GM12872 (cell line): ENCODE data around the gene CHST8.

Experiments
- TF ChIP-seq, protein P1 (sequence below): IDR thresholded peaks from 3 replicates; pipeline ENCODE4 v1.5.1; 2011; ENCODE audit warnings: low read depth, mild to moderate bottlenecking, low read length, moderate library complexity; ENCODE audit not compliant: insufficient read depth

The CHST8 gene

DNA sequence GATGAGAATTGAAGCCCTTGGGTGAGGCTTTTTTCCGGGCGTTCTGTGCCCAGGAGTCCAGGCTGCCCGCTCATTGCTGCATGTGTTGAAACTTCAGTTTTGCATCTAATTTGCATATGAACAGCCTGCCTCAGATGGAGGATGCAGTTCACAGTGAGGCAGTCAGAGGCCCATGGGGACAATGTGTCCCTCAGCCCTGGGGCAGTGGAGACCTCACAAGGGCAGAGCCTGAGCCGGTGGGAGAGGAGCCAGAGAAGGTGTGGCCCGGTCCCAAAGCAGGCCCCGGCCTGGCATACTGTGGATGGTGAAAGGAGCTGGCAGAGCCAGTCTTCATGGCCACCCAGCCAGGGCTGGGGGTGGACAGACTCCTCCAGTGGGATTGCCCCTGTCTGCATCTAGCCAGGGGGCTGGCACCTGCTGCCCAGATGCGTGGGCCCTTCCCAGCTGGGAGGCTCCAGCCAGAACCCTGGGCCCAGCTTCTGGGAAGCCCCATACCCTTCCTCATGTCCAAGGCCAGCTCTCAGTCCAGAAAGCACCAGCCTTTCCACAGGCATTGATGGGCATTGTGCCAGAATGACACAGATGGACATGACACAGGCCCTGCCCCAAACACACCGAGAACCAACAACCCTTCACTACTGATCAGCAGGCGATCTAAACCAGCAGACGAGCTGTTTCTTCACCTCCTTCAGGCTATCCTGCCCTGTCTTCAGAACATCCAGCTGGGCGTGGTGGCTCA lies 142.0 kb downstream of the CHST8 start:
- TF ChIP-seq, protein P1, sequence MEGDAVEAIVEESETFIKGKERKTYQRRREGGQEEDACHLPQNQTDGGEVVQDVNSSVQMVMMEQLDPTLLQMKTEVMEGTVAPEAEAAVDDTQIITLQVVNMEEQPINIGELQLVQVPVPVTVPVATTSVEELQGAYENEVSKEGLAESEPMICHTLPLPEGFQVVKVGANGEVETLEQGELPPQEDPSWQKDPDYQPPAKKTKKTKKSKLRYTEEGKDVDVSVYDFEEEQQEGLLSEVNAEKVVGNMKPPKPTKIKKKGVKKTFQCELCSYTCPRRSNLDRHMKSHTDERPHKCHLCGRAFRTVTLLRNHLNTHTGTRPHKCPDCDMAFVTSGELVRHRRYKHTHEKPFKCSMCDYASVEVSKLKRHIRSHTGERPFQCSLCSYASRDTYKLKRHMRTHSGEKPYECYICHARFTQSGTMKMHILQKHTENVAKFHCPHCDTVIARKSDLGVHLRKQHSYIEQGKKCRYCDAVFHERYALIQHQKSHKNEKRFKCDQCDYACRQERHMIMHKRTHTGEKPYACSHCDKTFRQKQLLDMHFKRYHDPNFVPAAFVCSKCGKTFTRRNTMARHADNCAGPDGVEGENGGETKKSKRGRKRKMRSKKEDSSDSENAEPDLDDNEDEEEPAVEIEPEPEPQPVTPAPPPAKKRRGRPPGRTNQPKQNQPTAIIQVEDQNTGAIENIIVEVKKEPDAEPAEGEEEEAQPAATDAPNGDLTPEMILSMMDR, result no peak

DNA sequence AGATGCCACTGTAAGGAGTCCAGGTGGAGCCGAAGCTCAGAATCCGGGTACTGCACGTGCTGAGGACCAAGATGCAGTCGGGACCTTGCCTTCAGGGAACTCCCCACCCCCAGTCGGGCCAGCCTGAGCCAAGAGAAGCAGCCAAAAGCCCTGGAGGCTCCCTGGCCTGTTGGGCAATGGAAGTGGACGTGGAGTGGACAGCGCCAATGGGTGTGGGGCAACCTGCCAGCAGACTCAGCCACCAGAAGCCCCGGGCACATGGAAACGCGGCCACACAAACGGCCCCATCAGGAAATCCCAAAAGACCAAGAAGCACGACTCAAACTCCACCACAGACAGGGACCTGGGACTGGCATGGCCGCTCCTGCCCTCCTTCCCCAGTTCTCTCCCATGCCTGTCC lies 144.9 kb downstream of the CHST8 start:
- TF ChIP-seq, protein P1, result no peak

DNA sequence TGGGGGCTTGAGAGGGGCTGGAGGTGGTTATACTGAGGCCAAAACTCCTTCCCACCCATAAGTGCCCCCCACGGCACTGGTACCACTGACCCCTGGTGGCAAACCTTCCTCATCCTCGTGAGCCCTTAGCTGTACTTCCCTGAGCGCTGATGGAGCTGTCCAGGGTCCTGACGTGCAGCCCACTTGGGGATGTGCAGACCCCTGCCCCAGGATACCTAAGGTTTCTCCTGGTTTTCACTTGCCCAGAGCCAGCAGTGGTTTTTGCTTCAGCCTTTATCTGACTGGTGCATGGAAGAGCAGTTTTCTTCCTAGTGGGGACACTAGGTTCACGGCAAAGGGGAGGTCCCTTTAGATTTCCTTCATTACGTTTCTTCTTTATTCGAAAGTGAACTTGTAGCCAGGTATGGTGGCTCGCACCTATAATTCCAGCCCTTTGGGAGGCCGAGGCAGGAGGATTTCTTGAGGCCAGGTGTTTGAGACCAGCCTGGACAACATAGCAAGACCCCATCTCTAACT lies 146.2 kb downstream of the CHST8 start:
- TF ChIP-seq, protein P1, result no peak

DNA sequence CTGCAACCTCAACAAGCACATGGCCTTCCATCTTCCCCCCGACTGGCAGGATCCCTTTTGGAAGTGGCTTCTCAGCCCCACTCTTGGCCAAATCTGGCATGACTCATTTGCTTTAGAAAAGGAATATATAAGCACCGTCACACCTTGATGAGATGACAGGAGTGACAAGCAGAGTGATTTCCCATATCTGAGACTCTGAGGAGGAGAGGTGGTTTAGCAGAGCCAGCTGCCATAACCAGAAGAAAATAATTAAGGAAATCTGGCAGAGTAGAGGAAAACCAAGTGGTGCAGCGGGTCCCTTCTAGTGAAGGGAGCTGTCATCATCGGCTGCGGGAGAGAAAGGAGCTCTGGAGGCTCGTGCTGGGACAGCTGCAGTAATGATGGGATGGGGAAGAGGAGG lies 147.5 kb downstream of the CHST8 start:
- TF ChIP-seq, protein P1, result no peak

DNA sequence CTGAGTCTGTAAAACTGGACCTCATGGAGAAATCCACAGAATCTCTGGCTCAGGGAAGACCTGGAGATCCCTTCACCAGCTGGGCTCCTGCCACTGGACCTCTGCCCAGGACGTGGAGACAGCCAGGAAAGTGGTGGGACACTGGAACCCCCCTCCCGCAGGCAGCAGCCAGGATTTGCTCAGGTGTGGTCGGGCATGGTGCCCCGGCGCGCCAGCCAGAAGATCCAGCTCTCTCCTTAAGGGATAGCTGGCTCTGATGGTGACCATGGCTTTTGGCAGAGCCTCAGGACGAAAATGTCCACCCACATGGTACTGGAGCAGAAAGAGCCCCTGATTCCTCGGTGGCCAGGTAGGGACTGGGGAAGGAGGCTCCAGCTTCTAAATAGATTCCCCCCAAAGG lies 148.4 kb downstream of the CHST8 start:
- TF ChIP-seq, protein P1, result no peak

DNA sequence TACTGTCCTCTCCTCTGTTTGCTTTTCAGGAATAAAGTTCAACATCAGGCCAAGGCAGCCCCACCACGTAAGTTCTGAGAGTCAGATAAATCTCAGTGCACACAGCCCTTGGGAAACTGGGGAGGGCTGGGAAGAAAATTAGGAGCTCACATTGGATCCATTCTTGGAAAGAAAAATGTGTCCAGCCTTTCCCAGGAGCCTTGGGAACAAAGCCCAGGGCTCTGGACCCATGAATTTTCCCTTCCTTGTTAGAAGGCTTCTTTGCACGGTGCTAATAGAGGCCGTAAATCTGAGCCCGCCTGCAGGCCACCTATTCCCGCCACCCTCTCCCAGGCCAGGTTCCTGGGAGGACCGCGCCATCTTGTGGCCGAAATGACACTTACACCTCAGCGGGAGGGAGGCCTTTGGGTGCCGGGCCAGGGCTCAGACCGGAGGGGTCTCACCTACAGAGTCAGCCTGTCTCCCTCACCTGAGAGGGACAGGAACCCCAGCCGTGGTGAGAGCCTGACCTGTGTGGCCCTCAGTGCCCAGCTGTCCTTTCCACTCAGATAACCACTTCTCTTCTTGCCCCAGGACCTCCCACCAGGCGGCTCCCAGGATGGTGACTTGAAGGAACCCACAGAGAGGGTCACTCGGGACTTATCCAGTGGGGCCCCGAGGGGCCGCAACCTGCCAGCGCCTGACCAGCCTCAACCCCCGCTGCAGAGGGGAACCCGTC lies 149.8 kb downstream of the CHST8 start:
- TF ChIP-seq, protein P1, result peak; percentile 79

DNA sequence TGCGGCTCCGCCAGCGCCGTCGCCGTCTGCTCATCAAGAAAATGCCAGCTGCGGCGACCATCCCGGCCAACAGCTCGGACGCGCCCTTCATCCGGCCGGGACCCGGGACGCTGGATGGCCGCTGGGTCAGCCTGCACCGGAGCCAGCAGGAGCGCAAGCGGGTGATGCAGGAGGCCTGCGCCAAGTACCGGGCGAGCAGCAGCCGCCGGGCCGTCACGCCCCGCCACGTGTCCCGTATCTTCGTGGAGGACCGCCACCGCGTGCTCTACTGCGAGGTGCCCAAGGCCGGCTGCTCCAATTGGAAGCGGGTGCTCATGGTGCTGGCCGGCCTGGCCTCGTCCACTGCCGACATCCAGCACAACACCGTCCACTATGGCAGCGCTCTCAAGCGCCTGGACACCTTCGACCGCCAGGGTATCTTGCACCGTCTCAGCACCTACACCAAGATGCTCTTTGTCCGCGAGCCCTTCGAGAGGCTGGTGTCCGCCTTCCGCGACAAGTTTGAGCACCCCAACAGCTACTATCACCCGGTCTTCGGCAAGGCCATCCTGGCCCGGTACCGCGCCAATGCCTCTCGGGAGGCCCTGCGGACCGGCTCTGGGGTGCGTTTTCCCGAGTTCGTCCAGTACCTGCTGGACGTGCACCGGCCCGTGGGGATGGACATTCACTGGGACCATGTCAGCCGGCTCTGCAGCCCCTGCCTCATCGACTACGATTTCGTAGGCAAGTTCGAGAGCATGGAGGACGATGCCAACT lies 150.5 kb downstream of the CHST8 start:
- TF ChIP-seq, protein P1, result no peak
